ENCODE data around the gene SPG7.
"Not testable (repeated sequence)": the region's sequence is repeated elsewhere in the genome, so short reads cannot be mapped to it uniquely, and the experiment has no call there.

The SPG7 gene

GRCh38 chr16:89586853-89587252, 78.7 kb downstream of the SPG7 start:
- no peak for TF ChIP-seq ELF4 (IDR thresholded peaks at IDR 0.05)
- peak; percentile 87 for TF ChIP-seq SP1 (IDR thresholded peaks at IDR 0.05)
- CTCF ChIA-PET, result no interaction called here
- peak; percentile 58 for DNase-seq (ENCODE audit: extremely low spot score)
- POLR2A ChIA-PET, result no interaction called here

- DNase-seq (ENCODE audit: extremely low spot score); POLR2A ChIA-PET; CTCF ChIA-PET: not testable (repeated sequence)
Measured at GRCh38 chr16:89587676-89588075, 79.5 kb downstream of the SPG7 start.

- TF ChIP-seq FOXA1 (IDR thresholded peaks at IDR 0.05), result no peak
- TF ChIP-seq SP1 (IDR thresholded peaks at IDR 0.05), result no peak
- no peak for TF ChIP-seq L3MBTL2 (conservative IDR thresholded peaks at IDR 0.05)
- TF ChIP-seq NFRKB (IDR thresholded peaks at IDR 0.05), result no peak
- no peak for TF ChIP-seq LEF1 (IDR thresholded peaks at IDR 0.05; ENCODE audit: borderline replicate concordance)
- TF ChIP-seq ELF4 (IDR thresholded peaks at IDR 0.05), result no peak
- no peak for TF ChIP-seq FOXM1 (IDR thresholded peaks at IDR 0.05; ENCODE audit: borderline replicate concordance)
- POLR2A ChIA-PET, result no interaction called here
- DNase-seq (ENCODE audit: extremely low spot score), result no peak
- CTCF ChIA-PET, result no interaction called here
Measured at GRCh38 chr16:89588413-89589109, 80.4 kb downstream of the SPG7 start.

- POLR2A ChIA-PET, result no interaction called here
- no peak for TF ChIP-seq SUZ12 (IDR thresholded peaks at IDR 0.05)
- no peak for TF ChIP-seq HDGF (IDR thresholded peaks at IDR 0.05; ENCODE audit: borderline replicate concordance)
- TF ChIP-seq ELF4 (IDR thresholded peaks at IDR 0.05), result no peak
Measured at GRCh38 chr16:89589241-89589926, 81.2 kb downstream of the SPG7 start.

GRCh38 chr16:89593841-89594240, 85.6 kb downstream of the SPG7 start:
- no peak for DNase-seq (ENCODE audit: extremely low spot score)
- ChIA-PET CTCF (interaction anchor here (0.8 kb wide), 1 partner anchor 9 kb away, joined by 3 read pairs; no protein-coding TSS in a partner anchor), POLR2A (no interaction called here)
- no peak for TF ChIP-seq ARNT (IDR thresholded peaks at IDR 0.05)

More at GRCh38 chr16:89589241-89589926, 81.2 kb downstream of the SPG7 start:
- CTCF ChIA-PET, result no interaction called here
- DNase-seq (ENCODE audit: extremely low spot score), result no peak

GRCh38 chr16:89595330-89596060, 87.3 kb downstream of the SPG7 start:
- ChIA-PET CTCF (no interaction called here), POLR2A (no interaction called here)
- no peak for DNase-seq (ENCODE audit: extremely low spot score)
- TF ChIP-seq PKNOX1 (IDR thresholded peaks at IDR 0.05) (no peak), SP1 (IDR thresholded peaks at IDR 0.05) (no peak), FOXA1 (IDR thresholded peaks at IDR 0.05) (no peak), ZNF384 (IDR thresholded peaks at IDR 0.05) (no peak), LEF1 (IDR thresholded peaks at IDR 0.05; ENCODE audit: borderline replicate concordance) (no peak), CTBP1 (IDR thresholded peaks at IDR 0.05; ENCODE audit: borderline replicate concordance) (no peak), BHLHE40 (IDR thresholded peaks at IDR 0.05; ENCODE audit: borderline replicate concordance) (no peak), FOXK2 (IDR thresholded peaks at IDR 0.05) (no peak), ELF4 (IDR thresholded peaks at IDR 0.05) (no peak), NFRKB (IDR thresholded peaks at IDR 0.05) (no peak), L3MBTL2 (conservative IDR thresholded peaks at IDR 0.05) (no peak), ARNT (IDR thresholded peaks at IDR 0.05) (no peak), FOXM1 (IDR thresholded peaks at IDR 0.05; ENCODE audit: borderline replicate concordance) (no peak), SUZ12 (IDR thresholded peaks at IDR 0.05) (no peak), HDGF (IDR thresholded peaks at IDR 0.05; ENCODE audit: borderline replicate concordance) (no peak), TARDBP (IDR thresholded peaks at IDR 0.05) (no peak)

GRCh38 chr16:89596061-89596689, 88.0 kb downstream of the SPG7 start:
- ChIA-PET POLR2A (no interaction called here), CTCF (no interaction called here)
- DNase-seq (ENCODE audit: extremely low spot score), result no peak
- TF ChIP-seq NFRKB (IDR thresholded peaks at IDR 0.05) (no peak), ZNF384 (IDR thresholded peaks at IDR 0.05) (no peak)

- POLR2A ChIA-PET, result no interaction called here
- TF ChIP-seq ARNT (IDR thresholded peaks at IDR 0.05) (no peak), ELF4 (IDR thresholded peaks at IDR 0.05) (no peak), CTBP1 (IDR thresholded peaks at IDR 0.05; ENCODE audit: borderline replicate concordance) (no peak), NFRKB (IDR thresholded peaks at IDR 0.05) (no peak)
- CTCF ChIA-PET, result no interaction called here
- no peak for DNase-seq (ENCODE audit: extremely low spot score)
Measured at GRCh38 chr16:89596957-89597649, 88.9 kb downstream of the SPG7 start.
